GM23338 (cell line): ENCODE results near the gene TMEM161B. TPM values are rescaled to one million over a fixed set of nuclear protein-coding genes. Genes with fewer than 3 reads are reported as not detected.

Experiments
- ATAC-seq: fragments of 200-7000 bp; cut with Tn5 transposase; 3 replicates; pipeline ENCODE4 v1.9.1; 2020
- DNase-seq: peaks from one replicate; pipeline ENCODE4 v3.0.0-alpha.2; 2015; ENCODE audit warnings: low spot score
- H2AFZ ChIP-seq: fragments of 200-600 bp; sonication (generic); 2 replicates; pipeline ENCODE4 v1.8.0; 2016; ENCODE audit warnings: antibody characterized with exemption, mild to moderate bottlenecking, moderate library complexity
- H3F3A ChIP-seq: fragments of 200-600 bp; sonication (generic); replicated peaks from 2 replicates; pipeline ENCODE4 v1.8.0; 2017; ENCODE audit warnings: antibody characterized with exemption, mixed run types, low read depth
- H3K27ac ChIP-seq: fragments of 200-600 bp; sonication (generic); 2 replicates; pipeline ENCODE4 v1.6.1; 2016; ENCODE audit warnings: low read depth
- H3K27me3 ChIP-seq: fragments of 200-600 bp; sonication (generic); 2 replicates; pipeline ENCODE4 v1.8.0; 2016; ENCODE audit warnings: mild to moderate bottlenecking, mixed run types, moderate library complexity; ENCODE audit not compliant: insufficient read depth
- H3K36me3 ChIP-seq: fragments of 200-600 bp; sonication (generic); 2 replicates; pipeline ENCODE4 v1.8.0; 2016; ENCODE audit warnings: mild to moderate bottlenecking; ENCODE audit not compliant: insufficient read depth
- H3K4me1 ChIP-seq: fragments of 200-600 bp; sonication (generic); 2 replicates; pipeline ENCODE4 v1.8.0; 2016; ENCODE audit warnings: mild to moderate bottlenecking, moderate library complexity; ENCODE audit not compliant: insufficient read depth
- H3K4me2 ChIP-seq: fragments of 200-600 bp; sonication (generic); 2 replicates; pipeline ENCODE4 v1.7.1; 2017; ENCODE audit warnings: mixed run types
- H3K4me3 ChIP-seq: fragments of 200-600 bp; sonication (generic); 2 replicates; pipeline ENCODE4 v1.6.1; 2016; ENCODE audit warnings: mixed run types
- H3K79me2 ChIP-seq: fragments of 200-600 bp; sonication (generic); replicated peaks from 2 replicates; pipeline ENCODE4 v1.8.0; 2017; ENCODE audit warnings: mild to moderate bottlenecking; ENCODE audit not compliant: insufficient read depth
- H3K9me2 ChIP-seq: fragments of 200-600 bp; sonication (generic); 2 replicates; pipeline ENCODE4 v1.8.0; 2017; ENCODE audit not compliant: insufficient read depth
- H4K20me1 ChIP-seq: fragments of 200-600 bp; sonication (generic); replicated peaks from 2 replicates; pipeline ENCODE4 v1.8.0; 2017; ENCODE audit warnings: mild to moderate bottlenecking; ENCODE audit not compliant: insufficient read depth
- H3K27ac Mint-ChIP-seq: 2 replicates; pipeline ENCODE4 v1.8.0; 2020; ENCODE audit warnings: inconsistent platforms, mild to moderate bottlenecking, moderate library complexity, mixed read lengths
- H3K27me3 Mint-ChIP-seq: 3 replicates; pipeline ENCODE4 v1.8.0; 2022; ENCODE audit warnings: low read depth, mild to moderate bottlenecking, moderate library complexity, mixed read lengths, inconsistent platforms; ENCODE audit not compliant: insufficient read depth, poor library complexity
- H3K36me3 Mint-ChIP-seq: 3 replicates; pipeline ENCODE4 v1.8.0; 2021; ENCODE audit warnings: low read depth, mild to moderate bottlenecking, inconsistent platforms, moderate library complexity, mixed read lengths
- H3K4me1 Mint-ChIP-seq: 3 replicates; pipeline ENCODE4 v1.8.0; 2020; ENCODE audit warnings: mild to moderate bottlenecking, inconsistent platforms, mixed read lengths
- H3K4me3 Mint-ChIP-seq: 3 replicates; pipeline ENCODE4 v1.8.0; 2021; ENCODE audit warnings: moderate library complexity, mild to moderate bottlenecking, inconsistent platforms, mixed read lengths
- H3K9me3 Mint-ChIP-seq: 3 replicates; pipeline ENCODE4 v1.8.0; 2020; ENCODE audit warnings: moderate library complexity, mild to moderate bottlenecking, inconsistent platforms, mixed read lengths
- CREB1 ChIP-seq: fragments of 250-450 bp; sonication (Bioruptor Pico); IDR thresholded peaks from 2 replicates; pipeline ENCODE4 v1.5.0; 2020; ENCODE audit warnings: low read depth, mild to moderate bottlenecking, moderate library complexity
- EZH2 ChIP-seq: fragments of 200-600 bp; sonication (generic); IDR thresholded peaks from one replicate; pipeline ENCODE4 v1.8.0; 2017; ENCODE audit warnings: antibody characterized with exemption, mild to moderate bottlenecking, low read depth; ENCODE audit not compliant: unreplicated experiment
- EZH2phosphoT487 ChIP-seq: fragments of 200-600 bp; sonication (generic); IDR thresholded peaks from one replicate; pipeline ENCODE4 v1.8.1; 2018; ENCODE audit warnings: antibody characterized with exemption; ENCODE audit not compliant: unreplicated experiment
- JUNB ChIP-seq: IDR thresholded peaks from one replicate; pipeline ENCODE4 v1.6.1; 2016; ENCODE audit warnings: antibody characterized with exemption; ENCODE audit not compliant: unreplicated experiment
- POLR2AphosphoS5 ChIP-seq: IDR thresholded peaks from 2 replicates; pipeline ENCODE4 v1.6.1; 2016; ENCODE audit warnings: antibody characterized with exemption, low read depth
- ZNF114 ChIP-seq: fragments of 250-450 bp; sonication (Bioruptor Pico); IDR thresholded peaks from 2 replicates; pipeline ENCODE4 v1.5.0; 2020; ENCODE audit warnings: mild to moderate bottlenecking, moderate library complexity
- polyA plus RNA-seq: library from polyadenylated mRNA; unstranded; fragments of >200 nt; fragmentation: Nextera tagmentation; extraction: Ambion mirVana; gene quantifications from 2 replicates; pipeline ENCODE4 v1.2.1, GENCODE V29; 2016
- total RNA-seq: library from RNA; depleted of rRNA; stranded (reverse); fragments of >200 nt; shearing (Covaris generic); gene quantifications from 2 replicates; pipeline ENCODE4 v1.2.3, GENCODE V29; 2014
- TF ChIP-seq, protein P1 (sequence below), 2 experiments: fragments of 200-600 bp in 1 of 2; sonication (generic) in 1 of 2; conservative IDR thresholded peaks; 2 replicates each; pipeline versions ENCODE4 v1.5.1 to v1.6.1; 2016 to 2017; ENCODE audit warnings: antibody characterized with exemption in 2 of 2, low read depth in 2 of 2, mild to moderate bottlenecking in 2 of 2, moderate library complexity in 1 of 2
- TF ChIP-seq, protein P2 (sequence below): IDR thresholded peaks from one replicate; pipeline ENCODE4 v1.6.1; 2018; ENCODE audit warnings: antibody characterized with exemption; ENCODE audit not compliant: unreplicated experiment
- TF ChIP-seq, protein P3 (sequence below): fragments of 250-450 bp; sonication (Bioruptor Pico); IDR thresholded peaks from 2 replicates; pipeline ENCODE4 v1.5.0; 2020; ENCODE audit warnings: mild to moderate bottlenecking, moderate library complexity

TMEM161B gene
- total and polyA plus RNA-seq, 2 experiments from 2014 or later, result 11.9 to 25.5 TPM

DNA sequence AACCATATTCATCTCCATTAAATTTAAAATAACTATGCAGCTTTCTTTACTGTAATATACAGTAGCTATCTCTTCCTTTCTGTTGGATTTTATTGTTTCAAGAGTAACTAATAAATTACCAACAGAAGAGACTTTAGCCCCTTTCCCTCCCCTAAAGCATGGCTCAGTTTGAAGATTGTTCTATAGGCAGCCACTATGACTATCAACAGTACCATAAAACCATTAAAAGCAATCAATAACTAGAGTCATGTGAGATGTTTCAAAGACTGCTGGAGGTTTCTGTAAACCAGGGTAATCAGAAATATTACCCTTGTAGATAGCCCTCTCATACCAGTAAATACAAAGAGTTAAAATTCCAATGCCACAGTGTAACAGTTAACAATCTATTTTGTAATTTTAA is 73.0 kb downstream of the TMEM161B start:
- Histone ChIP-seq H3K36me3 (no peaks in the 10 kb centered on the region), H3F3A (no peaks in the 10 kb centered on the region), H3K4me3 (no peak overlapping the region), H3K4me2 (no peak overlapping the region), H3K27ac (no peak overlapping the region), H3K27me3 (no peaks in the 10 kb centered on the region), H2AFZ (no peak overlapping the region), H3K9me2 (no peaks in the 10 kb centered on the region), H4K20me1 (no peaks in the 10 kb centered on the region), H3K4me1 (no peaks in the 10 kb centered on the region), H3K79me2 (no peaks in the 10 kb centered on the region)
- no peak overlapping the region for H3K4me3 Mint-ChIP-seq
- TF ChIP-seq EZH2, result no peak
- TF ChIP-seq EZH2phosphoT487, result no peak
- TF ChIP-seq, protein P1, sequence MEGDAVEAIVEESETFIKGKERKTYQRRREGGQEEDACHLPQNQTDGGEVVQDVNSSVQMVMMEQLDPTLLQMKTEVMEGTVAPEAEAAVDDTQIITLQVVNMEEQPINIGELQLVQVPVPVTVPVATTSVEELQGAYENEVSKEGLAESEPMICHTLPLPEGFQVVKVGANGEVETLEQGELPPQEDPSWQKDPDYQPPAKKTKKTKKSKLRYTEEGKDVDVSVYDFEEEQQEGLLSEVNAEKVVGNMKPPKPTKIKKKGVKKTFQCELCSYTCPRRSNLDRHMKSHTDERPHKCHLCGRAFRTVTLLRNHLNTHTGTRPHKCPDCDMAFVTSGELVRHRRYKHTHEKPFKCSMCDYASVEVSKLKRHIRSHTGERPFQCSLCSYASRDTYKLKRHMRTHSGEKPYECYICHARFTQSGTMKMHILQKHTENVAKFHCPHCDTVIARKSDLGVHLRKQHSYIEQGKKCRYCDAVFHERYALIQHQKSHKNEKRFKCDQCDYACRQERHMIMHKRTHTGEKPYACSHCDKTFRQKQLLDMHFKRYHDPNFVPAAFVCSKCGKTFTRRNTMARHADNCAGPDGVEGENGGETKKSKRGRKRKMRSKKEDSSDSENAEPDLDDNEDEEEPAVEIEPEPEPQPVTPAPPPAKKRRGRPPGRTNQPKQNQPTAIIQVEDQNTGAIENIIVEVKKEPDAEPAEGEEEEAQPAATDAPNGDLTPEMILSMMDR (conservative IDR thresholded peaks at IDR 0.05; ENCODE audit: low read depth in 2 of 2), result no peak
- no peak for TF ChIP-seq POLR2AphosphoS5
- TF ChIP-seq JUNB, result no peak
- TF ChIP-seq, protein P2, sequence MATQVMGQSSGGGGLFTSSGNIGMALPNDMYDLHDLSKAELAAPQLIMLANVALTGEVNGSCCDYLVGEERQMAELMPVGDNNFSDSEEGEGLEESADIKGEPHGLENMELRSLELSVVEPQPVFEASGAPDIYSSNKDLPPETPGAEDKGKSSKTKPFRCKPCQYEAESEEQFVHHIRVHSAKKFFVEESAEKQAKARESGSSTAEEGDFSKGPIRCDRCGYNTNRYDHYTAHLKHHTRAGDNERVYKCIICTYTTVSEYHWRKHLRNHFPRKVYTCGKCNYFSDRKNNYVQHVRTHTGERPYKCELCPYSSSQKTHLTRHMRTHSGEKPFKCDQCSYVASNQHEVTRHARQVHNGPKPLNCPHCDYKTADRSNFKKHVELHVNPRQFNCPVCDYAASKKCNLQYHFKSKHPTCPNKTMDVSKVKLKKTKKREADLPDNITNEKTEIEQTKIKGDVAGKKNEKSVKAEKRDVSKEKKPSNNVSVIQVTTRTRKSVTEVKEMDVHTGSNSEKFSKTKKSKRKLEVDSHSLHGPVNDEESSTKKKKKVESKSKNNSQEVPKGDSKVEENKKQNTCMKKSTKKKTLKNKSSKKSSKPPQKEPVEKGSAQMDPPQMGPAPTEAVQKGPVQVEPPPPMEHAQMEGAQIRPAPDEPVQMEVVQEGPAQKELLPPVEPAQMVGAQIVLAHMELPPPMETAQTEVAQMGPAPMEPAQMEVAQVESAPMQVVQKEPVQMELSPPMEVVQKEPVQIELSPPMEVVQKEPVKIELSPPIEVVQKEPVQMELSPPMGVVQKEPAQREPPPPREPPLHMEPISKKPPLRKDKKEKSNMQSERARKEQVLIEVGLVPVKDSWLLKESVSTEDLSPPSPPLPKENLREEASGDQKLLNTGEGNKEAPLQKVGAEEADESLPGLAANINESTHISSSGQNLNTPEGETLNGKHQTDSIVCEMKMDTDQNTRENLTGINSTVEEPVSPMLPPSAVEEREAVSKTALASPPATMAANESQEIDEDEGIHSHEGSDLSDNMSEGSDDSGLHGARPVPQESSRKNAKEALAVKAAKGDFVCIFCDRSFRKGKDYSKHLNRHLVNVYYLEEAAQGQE, result no peak
- TF ChIP-seq, protein P3, sequence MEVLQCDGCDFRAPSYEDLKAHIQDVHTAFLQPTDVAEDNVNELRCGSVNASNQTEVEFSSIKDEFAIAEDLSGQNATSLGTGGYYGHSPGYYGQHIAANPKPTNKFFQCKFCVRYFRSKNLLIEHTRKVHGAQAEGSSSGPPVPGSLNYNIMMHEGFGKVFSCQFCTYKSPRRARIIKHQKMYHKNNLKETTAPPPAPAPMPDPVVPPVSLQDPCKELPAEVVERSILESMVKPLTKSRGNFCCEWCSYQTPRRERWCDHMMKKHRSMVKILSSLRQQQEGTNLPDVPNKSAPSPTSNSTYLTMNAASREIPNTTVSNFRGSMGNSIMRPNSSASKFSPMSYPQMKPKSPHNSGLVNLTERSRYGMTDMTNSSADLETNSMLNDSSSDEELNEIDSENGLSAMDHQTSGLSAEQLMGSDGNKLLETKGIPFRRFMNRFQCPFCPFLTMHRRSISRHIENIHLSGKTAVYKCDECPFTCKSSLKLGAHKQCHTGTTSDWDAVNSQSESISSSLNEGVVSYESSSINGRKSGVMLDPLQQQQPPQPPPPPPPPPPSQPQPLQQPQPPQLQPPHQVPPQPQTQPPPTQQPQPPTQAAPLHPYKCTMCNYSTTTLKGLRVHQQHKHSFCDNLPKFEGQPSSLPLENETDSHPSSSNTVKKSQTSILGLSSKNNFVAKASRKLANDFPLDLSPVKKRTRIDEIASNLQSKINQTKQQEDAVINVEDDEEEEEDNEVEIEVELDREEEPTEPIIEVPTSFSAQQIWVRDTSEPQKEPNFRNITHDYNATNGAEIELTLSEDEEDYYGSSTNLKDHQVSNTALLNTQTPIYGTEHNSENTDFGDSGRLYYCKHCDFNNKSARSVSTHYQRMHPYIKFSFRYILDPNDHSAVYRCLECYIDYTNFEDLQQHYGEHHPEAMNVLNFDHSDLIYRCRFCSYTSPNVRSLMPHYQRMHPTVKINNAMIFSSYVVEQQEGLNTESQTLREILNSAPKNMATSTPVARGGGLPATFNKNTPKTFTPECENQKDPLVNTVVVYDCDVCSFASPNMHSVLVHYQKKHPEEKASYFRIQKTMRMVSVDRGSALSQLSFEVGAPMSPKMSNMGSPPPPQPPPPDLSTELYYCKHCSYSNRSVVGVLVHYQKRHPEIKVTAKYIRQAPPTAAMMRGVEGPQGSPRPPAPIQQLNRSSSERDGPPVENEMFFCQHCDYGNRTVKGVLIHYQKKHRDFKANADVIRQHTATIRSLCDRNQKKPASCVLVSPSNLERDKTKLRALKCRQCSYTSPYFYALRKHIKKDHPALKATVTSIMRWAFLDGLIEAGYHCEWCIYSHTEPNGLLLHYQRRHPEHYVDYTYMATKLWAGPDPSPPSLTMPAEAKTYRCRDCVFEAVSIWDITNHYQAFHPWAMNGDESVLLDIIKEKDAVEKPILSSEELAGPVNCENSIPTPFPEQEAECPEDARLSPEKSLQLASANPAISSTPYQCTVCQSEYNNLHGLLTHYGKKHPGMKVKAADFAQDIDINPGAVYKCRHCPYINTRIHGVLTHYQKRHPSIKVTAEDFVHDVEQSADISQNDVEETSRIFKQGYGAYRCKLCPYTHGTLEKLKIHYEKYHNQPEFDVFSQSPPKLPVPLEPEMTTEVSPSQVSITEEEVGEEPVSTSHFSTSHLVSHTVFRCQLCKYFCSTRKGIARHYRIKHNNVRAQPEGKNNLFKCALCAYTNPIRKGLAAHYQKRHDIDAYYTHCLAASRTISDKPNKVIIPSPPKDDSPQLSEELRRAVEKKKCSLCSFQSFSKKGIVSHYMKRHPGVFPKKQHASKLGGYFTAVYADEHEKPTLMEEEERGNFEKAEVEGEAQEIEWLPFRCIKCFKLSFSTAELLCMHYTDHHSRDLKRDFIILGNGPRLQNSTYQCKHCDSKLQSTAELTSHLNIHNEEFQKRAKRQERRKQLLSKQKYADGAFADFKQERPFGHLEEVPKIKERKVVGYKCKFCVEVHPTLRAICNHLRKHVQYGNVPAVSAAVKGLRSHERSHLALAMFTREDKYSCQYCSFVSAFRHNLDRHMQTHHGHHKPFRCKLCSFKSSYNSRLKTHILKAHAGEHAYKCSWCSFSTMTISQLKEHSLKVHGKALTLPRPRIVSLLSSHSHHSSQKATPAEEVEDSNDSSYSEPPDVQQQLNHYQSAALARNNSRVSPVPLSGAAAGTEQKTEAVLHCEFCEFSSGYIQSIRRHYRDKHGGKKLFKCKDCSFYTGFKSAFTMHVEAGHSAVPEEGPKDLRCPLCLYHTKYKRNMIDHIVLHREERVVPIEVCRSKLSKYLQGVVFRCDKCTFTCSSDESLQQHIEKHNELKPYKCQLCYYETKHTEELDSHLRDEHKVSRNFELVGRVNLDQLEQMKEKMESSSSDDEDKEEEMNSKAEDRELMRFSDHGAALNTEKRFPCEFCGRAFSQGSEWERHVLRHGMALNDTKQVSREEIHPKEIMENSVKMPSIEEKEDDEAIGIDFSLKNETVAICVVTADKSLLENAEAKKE, result no peak
- no peak for TF ChIP-seq ZNF114
- no peak for TF ChIP-seq CREB1
- peaks cover 14% of the 10 kb centered on the region; the same call in 2 of the 3 replicates for H3K36me3 Mint-ChIP-seq
- DNase-seq (no peak), ATAC-seq (no peak)
- peaks cover 13% of the 10 kb centered on the region; the same call in 2 of the 3 replicates for H3K4me1 Mint-ChIP-seq
- no peak overlapping the region for H3K27ac Mint-ChIP-seq
- H3K27me3 Mint-ChIP-seq, result no peaks in the 10 kb centered on the region
- H3K9me3 Mint-ChIP-seq, result 0 out of 3 replicates have a peak, but pooled peaks cover under 1% of the 10 kb centered on the region
